Measurements from ENCODE around the gene RAB3IL1.
"Not testable (repeated sequence)": the region's sequence is repeated elsewhere in the genome, so short reads cannot be mapped to it uniquely, and the experiment has no call there.

RAB3IL1 gene

DNA sequence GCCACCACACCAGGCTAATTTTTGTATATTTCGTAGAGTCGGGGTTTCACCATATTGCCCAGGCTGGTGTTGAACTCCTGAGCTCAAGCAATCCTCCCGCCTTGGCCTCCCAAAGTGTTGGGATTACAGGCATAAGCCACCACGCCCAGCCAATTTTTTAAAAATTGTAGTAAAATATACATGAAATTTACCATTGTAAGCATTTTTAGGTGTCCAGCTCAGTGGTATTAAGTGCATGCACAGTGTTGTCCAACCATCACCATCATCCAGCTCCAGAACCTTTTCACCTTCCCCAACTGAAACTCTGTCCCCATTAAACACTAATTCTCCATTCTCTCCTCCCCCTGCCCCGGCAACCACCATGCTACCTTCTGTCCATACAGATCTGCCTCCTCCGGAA lies 34.5 kb downstream of the RAB3IL1 start:
- no peak for DNase-seq

DNA sequence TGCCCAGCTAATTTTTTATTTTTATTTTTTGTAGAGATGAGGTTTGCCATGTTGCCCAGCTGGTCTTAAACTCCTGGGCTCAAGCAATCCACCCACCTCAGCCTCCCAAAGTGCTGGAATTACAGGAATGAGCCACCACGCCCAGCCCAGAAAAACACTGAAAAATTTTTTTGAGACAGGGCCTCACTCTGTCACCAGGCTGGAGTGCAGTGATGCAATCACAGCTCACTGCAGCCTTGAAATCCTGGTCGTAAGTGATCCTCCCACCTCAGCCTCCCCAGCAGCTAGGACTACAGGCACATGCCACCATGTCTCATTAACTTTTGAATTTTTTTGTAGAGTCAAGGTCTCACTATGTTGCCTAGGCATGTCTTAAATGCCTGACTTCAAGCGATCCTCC lies 35.1 kb downstream of the RAB3IL1 start:
- not testable (repeated sequence) for DNase-seq

DNA sequence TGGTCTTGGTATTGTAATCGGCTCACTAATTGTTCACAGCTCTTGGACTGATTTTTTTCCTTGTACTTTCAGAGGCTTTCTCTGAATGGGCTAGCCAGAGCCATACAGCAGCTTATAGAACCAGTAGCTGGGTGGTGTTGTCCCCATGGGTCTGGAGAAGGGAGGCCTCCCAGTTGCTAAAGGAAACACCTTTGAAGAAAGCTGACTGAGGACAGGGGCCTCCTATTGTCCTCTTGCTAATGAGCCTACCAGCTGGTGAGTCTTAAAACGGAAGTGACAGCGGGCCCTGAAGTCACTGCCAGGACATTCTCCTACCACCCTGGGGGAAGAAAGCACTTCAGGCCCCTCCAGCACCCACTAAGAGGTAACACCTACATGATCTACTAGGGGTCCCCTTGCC lies 36.0 kb downstream of the RAB3IL1 start:
- DNase-seq, result no peak

DNA sequence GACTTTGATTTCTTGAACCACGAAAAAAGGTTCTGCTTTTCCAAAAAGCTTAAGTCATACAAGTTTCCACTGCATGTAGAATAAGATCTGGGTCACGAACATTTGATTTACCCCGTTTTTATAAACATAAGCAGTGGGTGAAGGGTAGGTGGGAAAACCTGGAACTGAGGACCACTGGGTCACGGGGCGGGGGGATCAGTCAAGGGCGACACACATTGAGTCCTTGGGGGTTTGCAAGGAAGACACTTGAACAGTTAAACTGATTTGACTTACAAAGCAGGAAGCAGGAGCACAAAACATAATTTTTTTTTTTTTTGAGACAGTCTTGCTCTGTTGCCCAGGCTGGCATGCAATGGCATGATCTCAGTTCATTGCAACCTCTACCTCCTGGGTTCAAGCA lies 36.9 kb downstream of the RAB3IL1 start:
- DNase-seq, result no peak

GRCh38 chr11:61880031-61880430 lies 37.3 kb downstream of the RAB3IL1 start:
- no peak for DNase-seq

DNA sequence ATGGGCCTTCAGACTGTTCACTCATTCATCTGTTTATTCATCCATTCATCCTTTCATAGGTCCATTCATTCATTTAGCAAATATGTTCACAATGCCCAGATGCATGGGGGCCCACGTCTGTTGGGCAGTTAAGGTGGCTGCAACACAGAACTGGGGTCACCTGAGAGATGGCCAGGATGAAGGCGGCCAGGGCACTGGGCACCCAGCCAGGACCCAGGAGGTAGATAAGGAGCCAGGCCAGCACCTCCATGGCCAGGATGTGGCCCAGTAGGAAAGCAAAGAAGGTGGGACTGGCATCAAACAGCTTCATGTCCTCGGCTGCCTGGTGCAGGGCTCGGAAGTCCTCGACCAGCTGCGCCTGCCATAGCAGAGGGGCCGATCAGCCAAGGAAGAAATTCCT lies 38.2 kb downstream of the RAB3IL1 start:
- no peak for DNase-seq

DNA sequence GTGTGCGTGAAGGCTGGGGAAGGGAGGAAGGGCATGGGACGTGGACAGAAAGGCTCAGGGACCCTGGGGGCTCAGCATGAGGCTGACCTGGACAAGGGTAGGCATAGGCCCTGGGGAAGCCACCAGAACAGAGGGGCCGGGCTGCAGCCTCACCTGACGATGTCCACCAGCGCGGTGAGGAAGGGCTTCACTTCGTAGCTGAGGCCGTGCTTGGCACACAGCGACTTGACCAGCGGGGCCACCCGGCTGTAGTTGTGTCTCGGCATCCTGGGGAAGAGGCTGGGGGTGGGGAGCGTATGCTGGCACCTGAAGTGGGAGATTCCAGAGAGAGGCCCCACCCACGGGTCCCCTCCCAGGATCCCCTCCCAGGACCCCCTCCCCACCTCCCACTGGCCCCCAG lies 41.7 kb downstream of the RAB3IL1 start:
- DNase-seq, result no peak

DNA sequence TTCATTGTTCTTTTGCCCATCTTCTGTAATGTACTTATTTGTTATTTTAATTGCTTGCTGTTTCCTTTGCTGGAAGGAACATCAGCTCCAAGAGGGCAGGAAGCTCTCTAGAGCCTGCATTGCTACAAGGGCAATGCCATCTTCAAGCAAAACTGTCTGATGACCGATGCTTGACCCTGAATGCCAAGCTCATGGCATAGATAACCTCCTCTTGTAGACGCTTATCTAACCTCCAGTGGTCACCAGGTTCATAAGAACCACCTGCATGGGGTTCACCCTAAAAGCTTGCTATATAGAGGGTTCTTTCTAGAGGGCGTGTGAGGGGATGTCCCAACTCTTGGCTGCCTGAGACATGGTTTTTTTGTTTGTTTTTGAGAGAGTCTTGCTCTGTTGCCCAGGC lies 42.5 kb downstream of the RAB3IL1 start:
- no peak for DNase-seq

- no peak for DNase-seq
These were observed 43.0 kb downstream of the RAB3IL1 start for GRCh38 chr11:61874377-61874809.

GRCh38 chr11:61873588-61874376 lies 43.6 kb downstream of the RAB3IL1 start:
- no peak for DNase-seq

- no peak for DNase-seq
These were observed 44.3 kb downstream of the RAB3IL1 start for GRCh38 chr11:61872935-61873565.

DNA sequence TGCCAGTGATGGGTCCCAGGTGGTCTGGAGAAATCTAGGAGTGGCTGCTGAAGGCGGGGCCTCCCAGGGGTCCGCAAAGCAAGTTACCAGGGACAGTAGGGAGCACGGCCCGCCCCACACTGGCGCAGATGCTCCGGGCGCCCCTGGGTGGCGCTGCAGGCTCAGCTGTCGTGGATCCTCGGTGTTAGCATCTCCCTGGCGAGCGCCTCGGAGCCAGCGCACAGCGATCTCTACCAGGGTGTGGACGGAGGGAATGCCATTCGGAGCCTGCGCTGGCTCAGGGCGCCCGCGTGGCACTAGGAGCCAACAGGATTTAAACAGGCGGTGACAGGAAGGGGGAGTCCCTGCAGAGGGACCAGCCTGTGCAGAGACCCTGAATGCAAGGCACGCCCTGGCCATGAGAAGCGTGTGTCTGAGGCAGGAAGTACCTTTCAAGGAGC lies 46.2 kb downstream of the RAB3IL1 start:
- DNase-seq, result peak; percentile 65

DNA sequence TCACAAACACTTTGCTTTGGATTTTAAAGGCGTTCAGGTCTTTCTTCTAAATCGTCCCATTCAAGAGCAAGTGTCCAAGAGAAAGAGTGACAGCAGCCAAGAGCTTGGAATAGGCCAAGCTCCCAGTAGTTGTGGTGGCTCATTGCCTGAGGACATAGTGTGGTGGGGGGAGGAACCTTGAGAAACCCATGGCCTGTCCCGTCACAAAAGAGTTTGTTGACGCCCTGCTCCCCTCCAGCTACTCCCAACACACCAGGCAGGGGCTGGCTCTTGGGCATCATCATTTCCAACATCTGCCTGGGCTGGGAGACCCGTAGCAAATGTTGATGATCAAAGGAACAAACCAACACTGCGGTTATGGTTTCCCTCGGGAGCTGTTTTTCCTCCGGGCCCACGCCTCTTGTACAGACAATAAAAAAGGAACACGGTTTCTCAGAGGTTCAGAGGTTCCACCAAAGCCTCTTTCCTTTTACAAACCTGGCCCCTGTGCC lies 46.8 kb downstream of the RAB3IL1 start:
- peak; percentile 23 for DNase-seq

- no peak for DNase-seq
These were observed 47.5 kb downstream of the RAB3IL1 start for GRCh38 chr11:61869708-61870451.

- no peak for DNase-seq
These were observed 48.0 kb downstream of the RAB3IL1 start for GRCh38 chr11:61869429-61869707.

GRCh38 chr11:61868571-61869428 lies 48.6 kb downstream of the RAB3IL1 start:
- no peak for DNase-seq

DNA sequence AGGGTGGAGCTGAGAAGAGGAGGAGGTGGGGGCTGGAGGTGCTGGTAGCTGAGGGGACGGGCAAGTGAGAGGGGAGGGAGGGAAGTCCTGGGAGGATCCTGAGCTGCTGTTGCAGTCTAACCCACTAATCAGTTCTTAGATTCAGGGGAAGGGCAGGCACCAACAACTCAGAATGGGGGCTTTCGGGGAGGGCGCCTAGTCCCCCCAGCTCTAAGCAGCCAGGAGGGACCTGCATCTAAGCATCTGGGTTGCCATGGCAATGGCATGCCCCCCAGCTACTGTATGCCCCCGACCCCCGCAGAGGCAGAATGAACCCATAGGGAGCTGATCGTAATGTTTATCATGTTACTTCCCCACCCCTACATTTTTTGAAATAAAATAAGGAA lies 50.4 kb downstream of the RAB3IL1 start:
- no peak for DNase-seq

DNA sequence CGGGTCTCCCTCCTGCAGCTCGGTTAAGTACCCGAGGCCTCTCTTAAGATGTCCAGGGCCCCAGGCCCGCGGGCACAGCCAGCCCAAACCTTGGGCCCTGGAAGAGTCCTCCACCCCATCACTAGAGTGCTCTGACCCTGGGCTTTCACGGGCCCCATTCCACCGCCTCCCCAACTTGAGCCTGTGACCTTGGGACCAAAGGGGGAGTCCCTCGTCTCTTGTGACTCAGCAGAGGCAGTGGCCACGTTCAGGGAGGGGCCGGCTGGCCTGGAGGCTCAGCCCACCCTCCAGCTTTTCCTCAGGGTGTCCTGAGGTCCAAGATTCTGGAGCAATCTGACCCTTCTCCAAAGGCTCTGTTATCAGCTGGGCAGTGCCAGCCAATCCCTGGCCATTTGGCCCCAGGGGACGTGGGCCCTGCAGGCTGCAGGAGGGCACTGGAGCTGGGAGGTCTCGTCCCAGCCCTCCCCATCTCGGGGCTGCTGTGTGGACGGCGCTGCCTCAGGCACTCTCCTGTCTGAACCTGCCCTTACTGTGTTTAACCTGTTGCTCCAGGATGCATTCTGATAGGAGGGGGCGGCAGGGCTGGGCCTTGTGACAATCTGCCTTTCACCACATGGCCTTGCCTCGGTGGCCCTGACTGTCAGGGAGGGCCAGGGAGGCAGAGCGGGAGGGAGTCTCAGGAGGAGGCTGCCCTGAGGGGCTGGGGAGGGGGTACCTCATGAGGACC lies 51.0 kb downstream of the RAB3IL1 start:
- no peak for DNase-seq

- DNase-seq, result no peak
These were observed 52.3 kb downstream of the RAB3IL1 start for GRCh38 chr11:61864814-61865775.

DNA sequence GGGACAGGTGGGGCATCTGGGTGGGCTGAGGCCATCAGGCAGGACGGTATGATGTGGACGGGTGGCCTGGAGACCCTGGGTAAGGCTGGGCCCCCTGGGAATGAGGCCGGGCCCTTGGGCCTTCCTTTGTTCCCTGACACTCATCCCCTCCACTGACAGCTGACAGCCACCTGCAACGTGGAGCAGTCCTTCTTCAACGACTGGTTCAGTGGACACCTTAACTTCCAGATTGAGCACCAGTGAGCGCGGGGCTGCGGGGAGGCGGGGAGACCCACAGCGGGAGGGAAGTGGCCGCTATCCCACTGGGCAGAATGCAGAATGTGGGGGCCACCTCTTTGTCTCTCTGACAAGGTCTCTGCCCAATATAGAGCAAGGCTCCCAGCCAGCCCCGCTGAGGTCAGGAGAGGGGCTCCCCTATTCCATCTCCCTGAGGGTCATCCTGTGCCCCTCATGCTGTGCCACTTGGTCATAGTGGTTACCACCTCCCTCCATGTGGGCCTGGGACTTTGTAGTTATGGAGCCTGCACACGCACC lies 53.8 kb downstream of the RAB3IL1 start:
- no peak for DNase-seq
